ENCODE data around the gene PCNP.
A peak's percentile ranks its signal among the peaks of the same experiment; 100 is the strongest.
"Not testable (repeated sequence)": the region's sequence is repeated elsewhere in the genome, so short reads cannot be mapped to it uniquely, and the experiment has no call there.

PCNP gene

DNA sequence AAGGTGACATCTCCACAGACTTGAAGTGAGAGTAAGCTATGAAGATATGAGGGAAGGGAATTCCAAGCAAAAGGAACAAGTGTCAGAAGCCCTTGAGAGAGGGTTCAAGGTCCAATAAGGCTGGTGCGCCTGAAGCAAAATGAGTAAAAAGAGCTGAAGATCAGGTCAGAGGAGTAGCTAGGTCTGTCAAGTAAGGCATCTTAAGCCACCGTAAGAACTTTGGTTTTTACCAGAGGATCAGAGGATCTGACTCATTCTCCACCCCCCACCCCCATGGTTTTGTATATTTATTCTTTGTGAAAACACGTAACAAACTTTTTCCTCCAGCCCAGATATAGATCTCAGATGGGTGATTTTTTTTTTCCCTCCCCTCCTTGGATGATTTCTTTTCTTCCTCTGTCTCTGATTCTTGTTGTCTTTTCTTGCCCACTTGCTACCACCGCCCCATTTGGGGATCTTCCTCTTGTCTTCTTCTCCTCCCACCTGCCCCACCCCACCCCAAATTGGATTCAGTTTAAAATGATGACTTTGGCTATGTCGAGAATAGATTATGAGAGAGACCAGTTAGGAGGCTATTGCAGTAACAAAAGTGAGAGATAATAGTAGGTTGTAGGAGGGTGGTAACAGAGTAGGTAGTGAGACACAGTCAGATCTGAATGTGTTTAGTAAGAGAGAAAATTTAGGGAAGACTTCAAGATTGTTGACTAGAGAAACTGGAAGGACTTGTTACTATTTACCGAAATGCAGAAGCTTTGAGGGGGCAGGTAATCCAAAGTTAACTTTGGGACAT lies 6.3 kb upstream of the PCNP start:
- peak in 1 of 2 donors; percentile 33 for DNase-seq (ENCODE audit: low read depth in 1 of 2, low spot score in 1 of 2)

- DNase-seq (ENCODE audit: low read depth in 1 of 2, low spot score in 1 of 2), result no peak
Measured at GRCh38 chr3:101571028-101571895, 2.7 kb upstream of the PCNP start.

- DNase-seq (ENCODE audit: low read depth in 1 of 2, low spot score in 1 of 2), result peak in 1 of 2 donors; percentile 36
Measured at GRCh38 chr3:101574388-101575112, 570 bp downstream of the PCNP start.

GRCh38 chr3:101577286-101577685 lies 3.3 kb downstream of the PCNP start:
- no peak for DNase-seq (ENCODE audit: low read depth in 1 of 2, low spot score in 1 of 2)

- DNase-seq (ENCODE audit: low read depth in 1 of 2, low spot score in 1 of 2), result no peak
Measured at GRCh38 chr3:101588616-101589015, 14.6 kb downstream of the PCNP start.

DNA sequence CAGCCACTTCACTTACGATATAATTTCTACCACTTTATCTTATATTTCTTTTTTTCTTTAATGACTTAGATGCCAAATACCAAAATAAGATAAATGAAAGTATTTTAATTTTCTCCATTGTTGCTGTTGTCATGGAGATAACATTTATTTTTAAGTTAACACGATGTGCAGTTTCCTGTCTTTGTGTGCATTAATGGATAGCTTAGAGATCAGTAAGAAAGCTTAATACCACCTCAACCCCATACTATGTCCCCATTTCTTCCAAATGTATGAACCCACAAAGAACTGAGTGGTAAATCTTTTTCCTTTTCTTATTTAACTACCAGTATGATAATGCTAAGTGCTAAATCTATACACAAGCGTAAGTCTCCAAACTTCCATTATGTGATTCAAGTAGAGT lies 17.1 kb downstream of the PCNP start:
- no peak for DNase-seq (ENCODE audit: low read depth in 1 of 2, low spot score in 1 of 2)

DNA sequence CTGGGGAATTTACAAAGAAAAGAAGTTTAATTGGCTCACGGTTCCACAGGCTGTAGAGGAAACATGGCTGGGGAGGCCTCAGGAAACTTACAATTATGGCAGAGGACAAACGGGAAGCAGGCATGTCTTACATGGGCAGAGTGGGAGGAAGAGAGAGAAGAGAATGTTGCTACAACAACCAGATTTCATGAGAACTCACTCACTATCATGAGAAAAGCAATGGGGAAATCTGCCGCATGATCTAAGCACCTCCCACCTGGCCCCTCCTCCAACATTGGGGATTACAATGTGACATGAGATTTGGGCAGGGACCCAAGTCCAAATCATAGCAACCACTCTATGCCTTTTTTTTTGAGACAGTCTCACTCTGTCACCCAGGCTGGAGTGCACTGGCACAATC lies 28.8 kb downstream of the PCNP start:
- no peak for DNase-seq (ENCODE audit: low read depth in 1 of 2, low spot score in 1 of 2)

DNA sequence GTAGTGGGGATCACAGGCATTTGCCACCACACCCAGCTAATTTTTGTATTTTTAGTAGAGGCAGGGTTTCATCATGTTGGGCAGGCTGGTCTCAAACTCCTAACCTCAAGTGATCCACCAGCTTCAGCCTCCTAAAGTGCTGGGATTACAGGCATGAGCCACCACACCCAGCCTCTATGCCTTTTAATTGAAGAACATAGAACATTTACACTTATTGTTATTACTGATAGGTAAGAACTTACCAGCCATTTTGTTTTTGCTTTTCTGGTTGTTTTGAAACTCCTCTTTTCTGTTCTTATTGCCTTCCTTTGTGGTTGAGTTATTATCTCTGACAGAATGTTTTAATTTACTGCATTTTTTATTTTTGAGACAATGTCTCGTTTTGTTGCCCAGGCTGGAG lies 29.2 kb downstream of the PCNP start:
- DNase-seq (ENCODE audit: low read depth in 1 of 2, low spot score in 1 of 2), result no peak

- not testable (repeated sequence) for DNase-seq (ENCODE audit: low read depth in 1 of 2, low spot score in 1 of 2)
Measured at GRCh38 chr3:101605398-101605797, 31.4 kb downstream of the PCNP start.

- no peak for DNase-seq (ENCODE audit: low read depth in 1 of 2, low spot score in 1 of 2)
Measured at GRCh38 chr3:101611023-101611422, 37.0 kb downstream of the PCNP start.

DNA sequence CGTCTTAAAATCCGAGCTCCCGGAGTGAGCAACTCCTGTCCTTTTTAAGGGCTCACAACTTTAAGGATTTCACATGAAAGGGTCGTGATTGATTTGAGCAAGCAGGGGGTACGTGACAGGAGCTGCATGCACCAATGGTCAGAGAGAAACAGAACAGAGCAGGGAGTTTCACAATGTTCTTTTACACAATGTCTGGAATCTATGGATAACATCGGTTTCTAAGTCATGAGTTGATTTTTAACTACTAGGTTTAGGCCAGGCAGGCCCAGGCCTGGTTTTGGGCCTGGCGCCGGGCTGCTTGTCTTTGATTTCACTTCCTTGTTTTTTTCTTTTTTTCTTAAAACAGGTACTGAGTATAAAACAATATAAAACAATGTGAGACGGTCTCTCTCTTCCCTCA lies 39.0 kb downstream of the PCNP start:
- not testable (repeated sequence) for DNase-seq (ENCODE audit: low read depth in 1 of 2, low spot score in 1 of 2)

DNA sequence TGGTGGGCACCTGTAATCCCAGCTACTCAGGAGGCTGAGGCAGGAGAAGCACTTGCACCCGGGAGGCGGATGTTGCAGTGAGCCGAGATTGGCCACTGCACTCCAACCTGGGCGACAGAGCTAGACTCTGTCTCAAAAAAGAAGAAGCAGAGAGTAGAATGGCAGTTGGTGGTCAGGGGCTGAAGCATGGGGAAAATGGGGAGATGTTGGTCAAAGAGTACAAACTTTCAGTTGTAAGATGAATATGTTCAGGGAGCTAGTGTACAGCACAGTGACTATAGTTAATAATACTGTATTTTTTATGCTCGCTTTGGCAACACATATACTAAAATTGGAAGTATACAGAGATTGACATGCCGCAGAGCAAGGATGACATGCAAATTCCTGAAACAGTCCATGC lies 41.5 kb downstream of the PCNP start:
- DNase-seq (ENCODE audit: low read depth in 1 of 2, low spot score in 1 of 2), result no peak

- no peak for DNase-seq (ENCODE audit: low read depth in 1 of 2, low spot score in 1 of 2)
Measured at GRCh38 chr3:101617478-101617877, 43.5 kb downstream of the PCNP start.

GRCh38 chr3:101618726-101619125 lies 44.7 kb downstream of the PCNP start:
- DNase-seq (ENCODE audit: low read depth in 1 of 2, low spot score in 1 of 2), result no peak

- no peak for DNase-seq (ENCODE audit: low read depth in 1 of 2, low spot score in 1 of 2)
Measured at GRCh38 chr3:101619734-101620133, 45.8 kb downstream of the PCNP start.

DNA sequence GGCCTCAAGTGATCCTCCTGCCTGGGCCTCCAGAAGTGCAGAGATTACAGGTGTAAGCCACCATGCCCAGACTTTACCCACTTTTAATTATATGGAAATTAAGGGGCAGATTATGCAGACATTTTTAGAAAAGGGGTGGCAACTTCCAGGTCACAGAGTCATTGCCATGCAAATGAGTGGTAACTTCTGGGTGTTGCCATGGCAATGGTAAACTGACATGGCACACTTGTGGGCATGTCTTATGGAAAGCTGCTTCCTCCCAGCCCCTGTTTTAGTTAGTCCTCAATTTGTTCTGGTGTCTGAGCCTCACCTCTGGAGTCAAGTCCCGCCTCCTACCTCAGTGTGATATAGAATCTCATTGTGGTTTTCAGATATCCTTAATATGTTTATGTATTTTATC lies 49.7 kb downstream of the PCNP start:
- no peak for DNase-seq (ENCODE audit: low read depth in 1 of 2, low spot score in 1 of 2)

DNA sequence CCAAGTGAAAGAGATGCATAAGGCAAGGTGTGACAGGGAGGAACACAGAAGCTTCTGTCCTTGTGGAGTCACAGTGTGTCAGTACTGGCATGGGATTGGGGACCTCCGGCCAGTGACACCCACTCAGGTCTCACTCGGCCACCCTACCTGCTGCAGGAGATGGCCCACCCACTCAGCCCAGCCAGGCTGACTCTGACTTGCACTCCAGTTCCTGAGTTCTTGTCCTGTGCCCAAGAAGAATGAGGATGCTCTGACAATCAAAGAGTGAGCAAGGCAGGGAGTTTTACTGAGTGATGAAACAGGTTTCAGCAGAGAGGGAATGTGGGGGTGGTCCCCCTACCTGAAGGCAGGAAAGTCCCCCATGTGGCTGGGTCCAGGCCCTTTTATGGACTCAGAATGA lies 50.9 kb downstream of the PCNP start:
- DNase-seq (ENCODE audit: low read depth in 1 of 2, low spot score in 1 of 2), result no peak

DNA sequence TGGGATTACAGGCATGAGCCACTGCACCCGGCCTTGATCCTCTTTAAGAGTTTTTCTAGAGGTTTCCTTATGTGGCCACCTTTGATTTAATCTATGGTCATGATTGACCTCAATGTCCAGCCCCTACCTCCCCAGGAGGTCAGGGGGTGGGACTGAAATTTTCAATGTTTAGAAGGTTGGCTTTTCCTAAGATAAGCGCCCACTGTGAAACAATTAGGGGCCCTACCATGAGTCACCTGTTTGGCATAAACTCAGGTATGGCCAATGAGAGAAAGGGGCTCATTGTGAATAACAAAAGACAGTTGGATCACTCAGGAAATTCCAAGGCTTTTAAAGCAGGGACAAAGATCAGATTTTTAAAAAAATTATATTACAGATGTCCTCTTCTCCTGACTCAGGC lies 51.9 kb downstream of the PCNP start:
- DNase-seq (ENCODE audit: low read depth in 1 of 2, low spot score in 1 of 2), result no peak

- no peak for DNase-seq (ENCODE audit: low read depth in 1 of 2, low spot score in 1 of 2)
Measured at GRCh38 chr3:101629219-101629618, 55.2 kb downstream of the PCNP start.

DNA sequence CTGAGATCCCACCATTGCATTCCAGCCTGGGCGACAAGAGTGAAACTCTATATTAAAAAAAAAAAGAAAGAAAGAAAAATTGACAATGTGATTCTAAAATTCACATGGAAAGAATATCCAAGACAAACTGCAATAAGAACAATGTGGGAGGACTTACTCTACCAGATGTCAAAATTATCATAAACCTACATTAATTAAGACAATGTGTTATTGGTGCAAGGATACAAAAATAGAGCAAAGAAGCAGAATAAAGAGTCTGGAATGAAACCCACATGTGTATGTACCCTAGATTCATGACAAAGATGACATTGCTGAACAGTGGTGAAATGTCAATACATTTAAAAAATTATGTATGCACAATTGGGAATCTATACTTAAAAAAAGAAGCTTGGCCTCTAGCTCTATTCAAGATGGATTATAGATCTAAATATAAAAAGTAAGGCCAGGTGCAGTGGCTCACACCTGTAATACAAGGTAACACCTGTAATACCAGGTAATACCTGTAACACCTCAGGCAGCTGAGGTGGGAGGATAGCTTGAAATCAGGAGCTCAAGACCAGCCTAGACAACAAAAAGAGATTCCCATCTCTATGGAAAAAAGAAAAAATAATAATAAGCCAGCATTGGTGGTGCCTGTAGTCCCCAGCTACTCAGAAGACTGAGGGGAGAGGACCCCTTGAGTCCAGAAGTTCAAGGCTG lies 57.3 kb downstream of the PCNP start:
- DNase-seq (ENCODE audit: low read depth in 1 of 2, low spot score in 1 of 2), result no peak

DNA sequence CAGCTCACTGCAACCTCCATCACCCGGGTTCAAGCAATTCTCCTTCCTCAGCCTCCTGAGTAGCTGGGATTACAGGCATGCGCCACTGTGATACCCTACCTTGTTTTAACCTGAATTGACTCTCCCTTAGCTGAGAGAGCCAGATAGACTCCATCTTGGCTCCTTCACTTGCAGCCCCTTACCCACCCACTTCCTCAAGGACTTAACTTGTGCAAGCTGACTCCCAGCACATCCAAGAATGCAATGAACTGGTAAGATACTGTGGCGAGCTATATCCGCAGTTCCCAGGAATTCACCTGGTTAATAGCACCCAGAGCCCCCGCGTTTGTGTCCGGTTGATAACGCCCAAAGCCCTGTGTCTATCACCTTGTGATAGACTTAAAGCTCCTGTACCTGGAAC lies 58.0 kb downstream of the PCNP start:
- not testable (repeated sequence) for DNase-seq (ENCODE audit: low read depth in 1 of 2, low spot score in 1 of 2)

Data from activated CD4-positive, alpha-beta T cell treated with anti-CD3 and anti-CD28 coated beads, Interleukin-2, amount 50 U/mL, for 24 hours (primary cell).